ENCODE results near the gene EPB41L5. TPM values are rescaled to one million over a fixed set of nuclear protein-coding genes. Genes with fewer than 3 reads are reported as not detected.
"Not testable (repeated sequence)": the region's sequence is repeated elsewhere in the genome, so short reads cannot be mapped to it uniquely, and the experiment has no call there.

Gene EPB41L5
- total and polyA plus RNA-seq, 12 donors = 2.6 to 25.8 (median 13.9) TPM

GRCh38 chr2:120134263-120134662 is 121.4 kb downstream of the EPB41L5 start:
- intact Hi-C loops (cut with DNase I) = no loop called here
- H3K9me3 ChIP-seq (replicated peaks in 1 of 3) = no peaks in the 10 kb centered on the region
- no peak overlapping the region for H3K27ac ChIP-seq
- H3K27me3 ChIP-seq = no peaks in the 10 kb centered on the region
- WGBS, 4 donors = 90 to 98% (median 95%) methylated on average over 4 of the region's 4 CpGs
- no peaks in the 10 kb centered on the region for H3K36me3 ChIP-seq (replicated peaks in 1 of 2)
- no peak for TF ChIP-seq CTCF (IDR thresholded peaks at IDR 0.05)
- H3K4me1 ChIP-seq (replicated peaks in 1 of 2) = peaks cover 20 to 26% of the 10 kb centered on the region in 2 donors
- no peak for DNase-seq
- H3K4me3 ChIP-seq = no peak overlapping the region

GRCh38 chr2:120135013-120135412 is 122.1 kb downstream of the EPB41L5 start:
- DNase-seq; H3K36me3 ChIP-seq (replicated peaks in 1 of 2); intact Hi-C loops (cut with DNase I); H3K27me3 ChIP-seq; H3K27ac ChIP-seq; H3K4me3 ChIP-seq; H3K9me3 ChIP-seq (replicated peaks in 1 of 3): not testable (repeated sequence)
- peaks cover 20 to 26% of the 10 kb centered on the region in 2 donors for H3K4me1 ChIP-seq (replicated peaks in 1 of 2)
- 95 to 98% (median 97%) methylated on average over 2 of the region's 2 CpGs for WGBS, 4 donors

GRCh38 chr2:120140866-120141265 is 128.0 kb downstream of the EPB41L5 start:
- Histone ChIP-seq H3K4me1 (replicated peaks in 1 of 2) (no peaks in the 10 kb centered on the region), H3K27me3 (no peaks in the 10 kb centered on the region), H3K4me3 (no peak overlapping the region), H3K9me3 (replicated peaks in 1 of 3) (no peaks in the 10 kb centered on the region), H3K36me3 (replicated peaks in 1 of 2) (no peaks in the 10 kb centered on the region), H3K27ac (no peak overlapping the region)
- intact Hi-C loops (cut with DNase I) = no loop called here
- no peak for TF ChIP-seq POLR2A (IDR thresholded peaks at IDR 0.05)
- WGBS, 4 donors = 88 to 94% (median 92%) methylated on average over 4 of the region's 4 CpGs
- no peak for DNase-seq

GRCh38 chr2:120141300-120142069 is 128.6 kb downstream of the EPB41L5 start:
- no peaks in the 10 kb centered on the region for H3K4me1 ChIP-seq (replicated peaks in 1 of 2)
- no peaks in the 10 kb centered on the region for H3K27me3 ChIP-seq
- H3K27ac ChIP-seq = no peak overlapping the region
- no peak overlapping the region for H3K4me3 ChIP-seq
- no peaks in the 10 kb centered on the region for H3K9me3 ChIP-seq (replicated peaks in 1 of 3)
- 88 to 96% (median 94%) methylated on average over 2 of the region's 2 CpGs for WGBS, 4 donors
- intact Hi-C loops (cut with DNase I) = no loop called here
- TF ChIP-seq POLR2A (IDR thresholded peaks at IDR 0.05) (no peak), CTCF (IDR thresholded peaks at IDR 0.05) (no peak)
- H3K36me3 ChIP-seq (replicated peaks in 1 of 2) = no peaks in the 10 kb centered on the region
- no peak for DNase-seq

GRCh38 chr2:120142528-120143219 is 129.8 kb downstream of the EPB41L5 start:
- H3K36me3 ChIP-seq (replicated peaks in 1 of 2) = no peaks in the 10 kb centered on the region
- no peak for TF ChIP-seq POLR2A (IDR thresholded peaks at IDR 0.05)
- no peak for TF ChIP-seq CTCF (IDR thresholded peaks at IDR 0.05)
- intact Hi-C loops (cut with DNase I) = no loop called here
- no peaks in the 10 kb centered on the region for H3K27me3 ChIP-seq
- no peak overlapping the region for H3K27ac ChIP-seq
- H3K4me3 ChIP-seq = no peak overlapping the region
- DNase-seq = no peak
- no peaks in the 10 kb centered on the region for H3K4me1 ChIP-seq (replicated peaks in 1 of 2)
- no peaks in the 10 kb centered on the region for H3K9me3 ChIP-seq (replicated peaks in 1 of 3)
- WGBS, 4 donors = 92 to 98% (median 95%) methylated on average over 2 of the region's 2 CpGs

Measured in adrenal gland (tissue), 12 donors.